Subcutaneous adipose tissue (tissue), 4 donors: ENCODE data around the gene JMJD1C. TPM values are rescaled to one million over a fixed set of nuclear protein-coding genes. Genes with fewer than 3 reads are reported as not detected.

Source experiments
- CTCF ChIP-seq: fragments of 450-650 bp; IDR thresholded peaks from one replicate; pipeline ENCODE4 v1.5.1; 2016; ENCODE audit warnings: low read depth, mild to moderate bottlenecking, control low read depth, antibody characterized with exemption, moderate library complexity
- total RNA-seq, 4 donors: library from RNA; depleted of rRNA; stranded (reverse); fragments of >200 nt; gene quantifications; one replicate each; pipeline ENCODE4 v1.1.0, GENCODE V29; 2016

Gene JMJD1C
- total RNA-seq, 4 donors from 2014 or later: 106 to 178 (median 171) TPM

- TF ChIP-seq CTCF: no peak
These were observed 40.3 kb downstream of the JMJD1C start for GRCh38 chr10:63425512-63425911.

- TF ChIP-seq CTCF: no peak
These were observed 41.2 kb downstream of the JMJD1C start for GRCh38 chr10:63424576-63424975.

- no peak for TF ChIP-seq CTCF
These were observed 42.3 kb downstream of the JMJD1C start for GRCh38 chr10:63423494-63423893.

GRCh38 chr10:63421591-63421990, 44.2 kb downstream of the JMJD1C start:
- no peak for TF ChIP-seq CTCF

- TF ChIP-seq CTCF: no peak
These were observed 49.4 kb downstream of the JMJD1C start for GRCh38 chr10:63416376-63416775.

GRCh38 chr10:63415640-63416244, 50.0 kb downstream of the JMJD1C start:
- no peak for TF ChIP-seq CTCF

- no peak for TF ChIP-seq CTCF
These were observed 51.1 kb downstream of the JMJD1C start for GRCh38 chr10:63414481-63415260.
